NCI-H2029 treated with DMSO at 0.1 percent for 48 hours (cell line): Measurements from ENCODE around the gene SYVN1.
"Not testable (repeated sequence)": the region's sequence is repeated elsewhere in the genome, so short reads cannot be mapped to it uniquely, and the experiment has no call there.

Experiments used
- DNase-seq: peaks from one replicate; lab custom pipeline; 2025; lab: John Stamatoyannopoulos, UW

SYVN1 gene

GRCh38 chr11:65151331-65151899, 17.1 kb upstream of the SYVN1 start:
- no peak for DNase-seq

GRCh38 chr11:65150509-65151299, 16.4 kb upstream of the SYVN1 start:
- DNase-seq, result peak; percentile 82

- not testable (repeated sequence) for DNase-seq
Observed at GRCh38 chr11:65150131-65150508, 15.8 kb upstream of the SYVN1 start.

- no peak for DNase-seq
Observed at GRCh38 chr11:65148657-65149056, 14.3 kb upstream of the SYVN1 start.

GRCh38 chr11:65147352-65148075, 13.2 kb upstream of the SYVN1 start:
- no peak for DNase-seq

- no peak for DNase-seq
Observed at GRCh38 chr11:65141896-65142494, 7.7 kb upstream of the SYVN1 start.

GRCh38 chr11:65136515-65137096, 2.3 kb upstream of the SYVN1 start:
- no peak for DNase-seq

GRCh38 chr11:65135633-65136145, 1.4 kb upstream of the SYVN1 start:
- no peak for DNase-seq

GRCh38 chr11:65134952-65135632, 773 bp upstream of the SYVN1 start:
- peak; percentile 97 for DNase-seq

- DNase-seq, result no peak
Observed at GRCh38 chr11:65133724-65134123, 595 bp downstream of the SYVN1 start.

GRCh38 chr11:65132988-65133700, 1.2 kb downstream of the SYVN1 start:
- no peak for DNase-seq

- no peak for DNase-seq
Observed at GRCh38 chr11:65132238-65132987, 1.9 kb downstream of the SYVN1 start.

GRCh38 chr11:65131895-65132237, 2.5 kb downstream of the SYVN1 start:
- DNase-seq, result no peak

- DNase-seq, result no peak
Observed at GRCh38 chr11:65131417-65131776, 2.9 kb downstream of the SYVN1 start.

GRCh38 chr11:65130631-65131416, 3.5 kb downstream of the SYVN1 start:
- DNase-seq, result no peak

GRCh38 chr11:65129649-65130441, 4.5 kb downstream of the SYVN1 start:
- no peak for DNase-seq

- DNase-seq, result no peak
Observed at GRCh38 chr11:65128182-65129145, 5.9 kb downstream of the SYVN1 start.
